ENCODE results near the gene LGMN.
A peak's percentile ranks its signal among the peaks of the same experiment; 100 is the strongest.
"Not testable (repeated sequence)": the region's sequence is repeated elsewhere in the genome, so short reads cannot be mapped to it uniquely, and the experiment has no call there.

The LGMN gene

GRCh38 chr14:92759679-92760523 is 11.5 kb upstream of the LGMN start:
- no peak for DNase-seq

GRCh38 chr14:92759300-92759678 is 10.9 kb upstream of the LGMN start:
- peak; percentile 30 for DNase-seq

- DNase-seq = no peak
These were observed 8.0 kb upstream of the LGMN start for GRCh38 chr14:92756446-92756845.

- DNase-seq = no peak
These were observed 7.1 kb upstream of the LGMN start for GRCh38 chr14:92755495-92755894.

- DNase-seq = no peak
These were observed 6.5 kb upstream of the LGMN start for GRCh38 chr14:92754966-92755365.

- DNase-seq = no peak
These were observed 4.8 kb upstream of the LGMN start for GRCh38 chr14:92753250-92753649.

GRCh38 chr14:92751819-92752218 is 3.4 kb upstream of the LGMN start:
- no peak for DNase-seq

GRCh38 chr14:92750994-92751400 is 2.6 kb upstream of the LGMN start:
- DNase-seq = no peak

- not testable (repeated sequence) for DNase-seq
These were observed 1.8 kb upstream of the LGMN start for GRCh38 chr14:92750222-92750728.

- peak; percentile 16 for DNase-seq
These were observed 647 bp downstream of the LGMN start for GRCh38 chr14:92747701-92748258.

- peak; percentile 68 for DNase-seq
These were observed 4.2 kb downstream of the LGMN start for GRCh38 chr14:92744198-92744597.

GRCh38 chr14:92740440-92740839 is 8.0 kb downstream of the LGMN start:
- DNase-seq = no peak

GRCh38 chr14:92737619-92738188 is 10.7 kb downstream of the LGMN start:
- no peak for DNase-seq

- no peak for DNase-seq
These were observed 11.2 kb downstream of the LGMN start for GRCh38 chr14:92737206-92737605.

- DNase-seq = no peak
These were observed 13.1 kb downstream of the LGMN start for GRCh38 chr14:92735344-92735743.

GRCh38 chr14:92734618-92735017 is 13.8 kb downstream of the LGMN start:
- DNase-seq = no peak

GRCh38 chr14:92733007-92733406 is 15.4 kb downstream of the LGMN start:
- no peak for DNase-seq

- DNase-seq = no peak
These were observed 16.8 kb downstream of the LGMN start for GRCh38 chr14:92731622-92732115.

- DNase-seq = no peak
These were observed 18.6 kb downstream of the LGMN start for GRCh38 chr14:92729634-92730358.

- no peak for DNase-seq
These were observed 19.6 kb downstream of the LGMN start for GRCh38 chr14:92728759-92729364.

GRCh38 chr14:92726933-92727262 is 21.5 kb downstream of the LGMN start:
- DNase-seq = no peak

GRCh38 chr14:92726135-92726932 is 22.1 kb downstream of the LGMN start:
- DNase-seq = no peak
